Neural cell (in vitro differentiated cells): ENCODE results near the gene HLCS. TPM values are rescaled to one million over a fixed set of nuclear protein-coding genes. Genes with fewer than 3 reads are reported as not detected.

ENCODE experiments used
- H2AFZ ChIP-seq: fragments of 200-600, 300-800 bp; sonication (generic), shearing (Covaris generic); 2 replicates; pipeline ENCODE4 v1.6.0; 2014; ENCODE audit warnings: low read depth, mild to moderate bottlenecking, antibody characterized with exemption, low read length, moderate library complexity
- H3F3A ChIP-seq: fragments of 200-600 bp; shearing (Covaris generic); 2 replicates; pipeline ENCODE4 v1.6.1; 2016; ENCODE audit warnings: mild to moderate bottlenecking, moderate library complexity, mixed read lengths, antibody characterized with exemption, low read length; ENCODE audit not compliant: insufficient read depth, poor library complexity, severe bottlenecking
- H3K27ac ChIP-seq: fragments of 200-600, 300-800 bp; sonication (generic), shearing (Covaris generic); 2 replicates; pipeline ENCODE4 v1.5.1; 2014; ENCODE audit warnings: mild to moderate bottlenecking, low read length, moderate library complexity
- H3K27me3 ChIP-seq: fragments of 300-800, 200-600 bp; sonication (generic), shearing (Covaris generic); 2 replicates; pipeline ENCODE4 v1.6.0; 2014; ENCODE audit warnings: mild to moderate bottlenecking, low read depth, low read length, moderate library complexity; ENCODE audit not compliant: insufficient read depth
- H3K36me3 ChIP-seq: fragments of 300-800, 200-600 bp; sonication (generic), shearing (Covaris generic); 2 replicates; pipeline ENCODE4 v1.5.1; 2014; ENCODE audit warnings: mild to moderate bottlenecking, antibody characterized with exemption, low read length, moderate library complexity; ENCODE audit not compliant: insufficient read depth
- H3K4me2 ChIP-seq: fragments of 300-800, 200-600 bp; sonication (generic), shearing (Covaris generic); 2 replicates; pipeline ENCODE4 v1.6.0; 2014; ENCODE audit warnings: mild to moderate bottlenecking, low read length
- H3K4me3 ChIP-seq: fragments of 300-800, 200-600 bp; sonication (generic), shearing (Covaris generic); 2 replicates; pipeline ENCODE4 v1.5.1; 2014; ENCODE audit warnings: mild to moderate bottlenecking, low read length, moderate library complexity
- H3K79me2 ChIP-seq: fragments of 200-600 bp; shearing (Covaris generic); replicated peaks from 2 replicates; pipeline ENCODE4 v1.6.0; 2014; ENCODE audit warnings: mild to moderate bottlenecking, low read length, moderate library complexity; ENCODE audit not compliant: insufficient read depth
- H3K9ac ChIP-seq: fragments of 300-800, 200-600 bp; sonication (generic), shearing (Covaris generic); 2 replicates; pipeline ENCODE4 v1.6.1; 2016; ENCODE audit warnings: mild to moderate bottlenecking, low read length, mixed read lengths
- H3K9me2 ChIP-seq: fragments of 200-600 bp; shearing (Covaris generic); 2 replicates; pipeline ENCODE4 v1.6.1; 2016; ENCODE audit warnings: mild to moderate bottlenecking, low read length, mixed read lengths; ENCODE audit not compliant: insufficient read depth
- H3K9me3 ChIP-seq: fragments of 200-600, 300-800 bp; sonication (generic), shearing (Covaris generic); 2 replicates; pipeline ENCODE4 v1.6.1; 2016; ENCODE audit warnings: mild to moderate bottlenecking, mixed run types, low read length, moderate library complexity, mixed read lengths
- H4K20me1 ChIP-seq: fragments of 200-600 bp; shearing (Covaris generic); 2 replicates; pipeline ENCODE4 v1.6.1; 2016; ENCODE audit warnings: mild to moderate bottlenecking, mixed run types; ENCODE audit not compliant: insufficient read depth
- EP300 ChIP-seq: fragments of 450-650 bp; conservative IDR thresholded peaks from 2 replicates; pipeline ENCODE4 v1.6.1; 2014; ENCODE audit warnings: antibody characterized with exemption, mild to moderate bottlenecking, moderate library complexity; ENCODE audit not compliant: poor library complexity, severe bottlenecking
- EZH2 ChIP-seq: fragments of 200-600, 300-800 bp; shearing (Covaris generic), sonication (generic); IDR thresholded peaks from 2 replicates; pipeline ENCODE4 v1.6.1; 2014; ENCODE audit warnings: antibody characterized with exemption, low read length, borderline replicate concordance, mild to moderate bottlenecking; ENCODE audit not compliant: insufficient read depth, poor library complexity, severe bottlenecking
- MXI1 ChIP-seq: fragments of 450-650 bp; conservative IDR thresholded peaks from 2 replicates; pipeline ENCODE4 v1.6.1; 2014; ENCODE audit warnings: antibody characterized with exemption, mild to moderate bottlenecking; ENCODE audit not compliant: poor library complexity, severe bottlenecking
- POLR2AphosphoS5 ChIP-seq: IDR thresholded peaks from 2 replicates; pipeline ENCODE4 v1.6.1; 2012
- RAD21 ChIP-seq: fragments of 450-650 bp; conservative IDR thresholded peaks from 2 replicates; pipeline ENCODE4 v1.6.1; 2014; ENCODE audit warnings: antibody characterized with exemption, mild to moderate bottlenecking, moderate library complexity
- SMC3 ChIP-seq: fragments of 450-650 bp; conservative IDR thresholded peaks from 2 replicates; pipeline ENCODE4 v1.6.1; 2014; ENCODE audit warnings: antibody characterized with exemption, mild to moderate bottlenecking, moderate library complexity; ENCODE audit not compliant: poor library complexity
- TAF1 ChIP-seq: IDR thresholded peaks from 2 replicates; pipeline ENCODE4 v1.6.1; 2012; ENCODE audit warnings: low read depth
- polyA plus RNA-seq: library from polyadenylated mRNA; depleted of rRNA; stranded (reverse); fragments of >200 nt; gene quantifications from 2 replicates; pipeline ENCODE4 v1.2.3, GENCODE V29; 2014
- TF ChIP-seq, protein P1 (sequence below): fragments of 450-650 bp; IDR thresholded peaks from 2 replicates; pipeline ENCODE4 v1.5.1; 2014; ENCODE audit warnings: antibody characterized with exemption, mild to moderate bottlenecking, moderate library complexity; ENCODE audit not compliant: poor library complexity, severe bottlenecking
- TF ChIP-seq, protein P2 (sequence below): IDR thresholded peaks from 2 replicates; pipeline ENCODE4 v1.6.1; 2012; ENCODE audit warnings: borderline replicate concordance

The HLCS gene
- polyA plus RNA-seq, 1 donor from 2014 or later, result 12.1 TPM

DNA sequence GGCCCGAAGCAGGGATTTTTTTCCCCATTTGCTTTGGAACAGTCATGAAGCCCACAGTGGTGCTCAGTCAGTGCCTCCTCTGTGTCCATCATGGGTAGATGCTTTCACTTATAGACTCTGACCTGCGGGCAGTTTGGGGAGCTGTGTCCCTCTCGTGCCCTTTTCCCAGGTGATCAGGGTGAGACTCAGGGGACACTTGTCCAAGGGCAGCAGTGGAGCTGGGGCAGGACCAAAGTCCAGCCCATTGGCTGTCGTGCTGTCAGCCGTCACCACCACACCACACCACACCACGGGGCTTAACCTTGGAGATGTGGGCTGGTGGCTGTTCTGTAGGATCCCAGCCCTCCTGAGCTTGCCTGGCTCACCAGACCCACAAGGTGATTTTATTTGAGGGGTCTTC, 232.6 kb downstream of the HLCS start:
- H3F3A ChIP-seq, result no peaks in the 10 kb centered on the region
- H3K27ac ChIP-seq, result no peak overlapping the region
- no peak overlapping the region for H2AFZ ChIP-seq
- TF ChIP-seq RAD21 (no peak), POLR2AphosphoS5 (no peak), SMC3 (no peak), TAF1 (no peak), EP300 (no peak), MXI1 (no peak), EZH2 (no peak)
- TF ChIP-seq, protein P1, sequence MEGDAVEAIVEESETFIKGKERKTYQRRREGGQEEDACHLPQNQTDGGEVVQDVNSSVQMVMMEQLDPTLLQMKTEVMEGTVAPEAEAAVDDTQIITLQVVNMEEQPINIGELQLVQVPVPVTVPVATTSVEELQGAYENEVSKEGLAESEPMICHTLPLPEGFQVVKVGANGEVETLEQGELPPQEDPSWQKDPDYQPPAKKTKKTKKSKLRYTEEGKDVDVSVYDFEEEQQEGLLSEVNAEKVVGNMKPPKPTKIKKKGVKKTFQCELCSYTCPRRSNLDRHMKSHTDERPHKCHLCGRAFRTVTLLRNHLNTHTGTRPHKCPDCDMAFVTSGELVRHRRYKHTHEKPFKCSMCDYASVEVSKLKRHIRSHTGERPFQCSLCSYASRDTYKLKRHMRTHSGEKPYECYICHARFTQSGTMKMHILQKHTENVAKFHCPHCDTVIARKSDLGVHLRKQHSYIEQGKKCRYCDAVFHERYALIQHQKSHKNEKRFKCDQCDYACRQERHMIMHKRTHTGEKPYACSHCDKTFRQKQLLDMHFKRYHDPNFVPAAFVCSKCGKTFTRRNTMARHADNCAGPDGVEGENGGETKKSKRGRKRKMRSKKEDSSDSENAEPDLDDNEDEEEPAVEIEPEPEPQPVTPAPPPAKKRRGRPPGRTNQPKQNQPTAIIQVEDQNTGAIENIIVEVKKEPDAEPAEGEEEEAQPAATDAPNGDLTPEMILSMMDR, result no peak
- TF ChIP-seq, protein P2, sequence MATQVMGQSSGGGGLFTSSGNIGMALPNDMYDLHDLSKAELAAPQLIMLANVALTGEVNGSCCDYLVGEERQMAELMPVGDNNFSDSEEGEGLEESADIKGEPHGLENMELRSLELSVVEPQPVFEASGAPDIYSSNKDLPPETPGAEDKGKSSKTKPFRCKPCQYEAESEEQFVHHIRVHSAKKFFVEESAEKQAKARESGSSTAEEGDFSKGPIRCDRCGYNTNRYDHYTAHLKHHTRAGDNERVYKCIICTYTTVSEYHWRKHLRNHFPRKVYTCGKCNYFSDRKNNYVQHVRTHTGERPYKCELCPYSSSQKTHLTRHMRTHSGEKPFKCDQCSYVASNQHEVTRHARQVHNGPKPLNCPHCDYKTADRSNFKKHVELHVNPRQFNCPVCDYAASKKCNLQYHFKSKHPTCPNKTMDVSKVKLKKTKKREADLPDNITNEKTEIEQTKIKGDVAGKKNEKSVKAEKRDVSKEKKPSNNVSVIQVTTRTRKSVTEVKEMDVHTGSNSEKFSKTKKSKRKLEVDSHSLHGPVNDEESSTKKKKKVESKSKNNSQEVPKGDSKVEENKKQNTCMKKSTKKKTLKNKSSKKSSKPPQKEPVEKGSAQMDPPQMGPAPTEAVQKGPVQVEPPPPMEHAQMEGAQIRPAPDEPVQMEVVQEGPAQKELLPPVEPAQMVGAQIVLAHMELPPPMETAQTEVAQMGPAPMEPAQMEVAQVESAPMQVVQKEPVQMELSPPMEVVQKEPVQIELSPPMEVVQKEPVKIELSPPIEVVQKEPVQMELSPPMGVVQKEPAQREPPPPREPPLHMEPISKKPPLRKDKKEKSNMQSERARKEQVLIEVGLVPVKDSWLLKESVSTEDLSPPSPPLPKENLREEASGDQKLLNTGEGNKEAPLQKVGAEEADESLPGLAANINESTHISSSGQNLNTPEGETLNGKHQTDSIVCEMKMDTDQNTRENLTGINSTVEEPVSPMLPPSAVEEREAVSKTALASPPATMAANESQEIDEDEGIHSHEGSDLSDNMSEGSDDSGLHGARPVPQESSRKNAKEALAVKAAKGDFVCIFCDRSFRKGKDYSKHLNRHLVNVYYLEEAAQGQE, result no peak
- H3K4me2 ChIP-seq, result no peak overlapping the region
- no peaks in the 10 kb centered on the region for H3K27me3 ChIP-seq
- H4K20me1 ChIP-seq, result no peaks in the 10 kb centered on the region
- no peaks in the 10 kb centered on the region for H3K9me2 ChIP-seq
- H3K9me3 ChIP-seq, result no peaks in the 10 kb centered on the region
- H3K4me3 ChIP-seq, result no peak overlapping the region
- H3K79me2 ChIP-seq, result no peaks in the 10 kb centered on the region
- no peak overlapping the region for H3K9ac ChIP-seq
- no peaks in the 10 kb centered on the region for H3K36me3 ChIP-seq

GRCh38 chr21:36732761-36733160, 233.7 kb downstream of the HLCS start:
- H3K79me2 ChIP-seq, result no peaks in the 10 kb centered on the region
- H3K27me3 ChIP-seq, result no peaks in the 10 kb centered on the region
- H3K9me3 ChIP-seq, result no peaks in the 10 kb centered on the region
- no peaks in the 10 kb centered on the region for H3F3A ChIP-seq
- H3K9ac ChIP-seq, result no peak overlapping the region
- H3K4me2 ChIP-seq, result no peak overlapping the region
- no peaks in the 10 kb centered on the region for H4K20me1 ChIP-seq
- no peak for TF ChIP-seq POLR2AphosphoS5
- TF ChIP-seq EP300, result no peak
- TF ChIP-seq, protein P1, result no peak
- TF ChIP-seq, protein P2, result no peak
- TF ChIP-seq MXI1, result no peak
- TF ChIP-seq EZH2, result no peak
- no peak for TF ChIP-seq TAF1
- no peak for TF ChIP-seq RAD21
- no peaks in the 10 kb centered on the region for H3K36me3 ChIP-seq
- H2AFZ ChIP-seq, result no peak overlapping the region
- no peak overlapping the region for H3K4me3 ChIP-seq
- H3K27ac ChIP-seq, result no peak overlapping the region
- H3K9me2 ChIP-seq, result no peaks in the 10 kb centered on the region
